Mesothelial cell of epicardium (in vitro differentiated cells): ENCODE results near the gene COL23A1. TPM values are rescaled to one million over a fixed set of nuclear protein-coding genes. Genes with fewer than 3 reads are reported as not detected.
A peak's percentile ranks its signal among the peaks of the same experiment; 100 is the strongest.

ENCODE experiments used
- DNase-seq, 2 experiments: peaks; one replicate each; pipeline ENCODE4 v3.0.0; 2021; ENCODE audit warnings: low spot score in 2 of 2; ENCODE audit not compliant: unreplicated experiment in 2 of 2
- H3K27ac Mint-ChIP-seq: 2 replicates; pipeline ENCODE4 v1.8.0; 2021; ENCODE audit warnings: mixed read lengths
- H3K27me3 Mint-ChIP-seq: 2 replicates; pipeline ENCODE4 v1.8.0; 2021; ENCODE audit warnings: low read depth, mixed read lengths
- H3K36me3 Mint-ChIP-seq: 2 replicates; pipeline ENCODE4 v1.8.0; 2021; ENCODE audit warnings: mixed read lengths
- H3K4me1 Mint-ChIP-seq: 2 replicates; pipeline ENCODE4 v1.8.0; 2021; ENCODE audit warnings: mixed read lengths
- H3K4me3 Mint-ChIP-seq: 2 replicates; pipeline ENCODE4 v1.8.0; 2021; ENCODE audit warnings: mild to moderate bottlenecking, moderate library complexity, mixed read lengths
- H3K9me3 Mint-ChIP-seq: 2 replicates; pipeline ENCODE4 v1.8.0; 2021; ENCODE audit warnings: mixed read lengths
- total RNA-seq: library from RNA; stranded (reverse); gene quantifications from 3 replicates; pipeline ENCODE4 v1.2.1, GENCODE V29; 2021
- TF ChIP-seq, protein P1 (sequence below): fragments of 200-600 bp; sonication (generic); IDR thresholded peaks from one replicate; pipeline ENCODE4 v1.5.0; 2021; ENCODE audit warnings: antibody characterized with exemption; ENCODE audit not compliant: unreplicated experiment

COL23A1 gene
- total RNA-seq, 1 donor from 2014 or later, result 13.6 TPM

DNA sequence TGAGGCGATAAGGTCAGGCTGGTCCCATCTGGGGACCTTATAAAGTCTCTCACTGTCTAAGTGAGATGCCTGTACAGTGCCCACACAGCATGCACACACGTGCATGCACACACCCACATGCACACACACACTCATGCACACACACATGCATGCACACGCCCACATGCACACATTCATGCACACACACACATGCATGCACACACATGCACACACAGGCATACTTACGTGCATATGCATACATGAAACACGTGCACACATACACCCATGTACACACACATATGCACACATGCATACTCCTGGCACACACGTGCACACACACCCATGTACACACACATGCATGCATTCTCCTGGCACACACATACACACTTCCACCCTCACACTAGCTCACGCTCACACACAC, 12.2 kb downstream of the COL23A1 start:
- H3K4me3 Mint-ChIP-seq, result peak overlapping the region; percentile 11
- H3K36me3 Mint-ChIP-seq, result peaks cover under 1% of the 10 kb centered on the region
- peaks cover 6% of the 10 kb centered on the region for H3K4me1 Mint-ChIP-seq
- no peak for DNase-seq
- peaks cover 67% of the 10 kb centered on the region for H3K27me3 Mint-ChIP-seq
- no peak overlapping the region for H3K27ac Mint-ChIP-seq
- TF ChIP-seq, protein P1, sequence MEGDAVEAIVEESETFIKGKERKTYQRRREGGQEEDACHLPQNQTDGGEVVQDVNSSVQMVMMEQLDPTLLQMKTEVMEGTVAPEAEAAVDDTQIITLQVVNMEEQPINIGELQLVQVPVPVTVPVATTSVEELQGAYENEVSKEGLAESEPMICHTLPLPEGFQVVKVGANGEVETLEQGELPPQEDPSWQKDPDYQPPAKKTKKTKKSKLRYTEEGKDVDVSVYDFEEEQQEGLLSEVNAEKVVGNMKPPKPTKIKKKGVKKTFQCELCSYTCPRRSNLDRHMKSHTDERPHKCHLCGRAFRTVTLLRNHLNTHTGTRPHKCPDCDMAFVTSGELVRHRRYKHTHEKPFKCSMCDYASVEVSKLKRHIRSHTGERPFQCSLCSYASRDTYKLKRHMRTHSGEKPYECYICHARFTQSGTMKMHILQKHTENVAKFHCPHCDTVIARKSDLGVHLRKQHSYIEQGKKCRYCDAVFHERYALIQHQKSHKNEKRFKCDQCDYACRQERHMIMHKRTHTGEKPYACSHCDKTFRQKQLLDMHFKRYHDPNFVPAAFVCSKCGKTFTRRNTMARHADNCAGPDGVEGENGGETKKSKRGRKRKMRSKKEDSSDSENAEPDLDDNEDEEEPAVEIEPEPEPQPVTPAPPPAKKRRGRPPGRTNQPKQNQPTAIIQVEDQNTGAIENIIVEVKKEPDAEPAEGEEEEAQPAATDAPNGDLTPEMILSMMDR, result no peak
- H3K9me3 Mint-ChIP-seq, result peaks cover 1% of the 10 kb centered on the region

DNA sequence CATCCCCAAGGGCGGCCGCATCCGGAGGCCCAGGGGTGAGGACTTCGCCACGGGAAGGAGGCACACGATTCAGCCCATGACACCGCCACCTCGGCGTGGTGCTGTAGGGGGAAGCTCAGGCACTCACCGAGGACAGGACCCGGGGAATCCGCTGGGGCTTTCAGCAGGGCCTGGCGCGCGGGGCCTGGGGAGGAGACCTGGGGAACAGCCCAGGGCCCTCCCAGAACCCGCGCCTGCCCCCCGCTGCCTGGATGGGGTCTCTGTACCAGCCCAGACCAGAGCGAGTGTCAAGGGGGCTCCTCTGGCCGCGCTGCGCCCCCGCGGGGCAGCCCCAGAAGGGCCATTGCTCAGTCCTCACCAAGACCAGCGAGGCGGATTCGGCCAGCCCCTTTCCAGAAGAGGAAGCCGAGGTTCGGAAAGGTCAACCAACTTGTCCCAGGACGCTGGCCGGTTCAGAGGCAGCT, 12.8 kb downstream of the COL23A1 start:
- H3K27me3 Mint-ChIP-seq, result peaks cover 69% of the 10 kb centered on the region
- H3K4me3 Mint-ChIP-seq, result peak overlapping the region; percentile 73
- peak in 1 of 2 experiments; percentile 43 for DNase-seq
- peaks cover 4% of the 10 kb centered on the region for H3K36me3 Mint-ChIP-seq
- peaks cover 5% of the 10 kb centered on the region for H3K9me3 Mint-ChIP-seq
- H3K27ac Mint-ChIP-seq, result peak overlapping the region; percentile 72
- H3K4me1 Mint-ChIP-seq, result peaks cover 6% of the 10 kb centered on the region
- TF ChIP-seq, protein P1, result no peak

DNA sequence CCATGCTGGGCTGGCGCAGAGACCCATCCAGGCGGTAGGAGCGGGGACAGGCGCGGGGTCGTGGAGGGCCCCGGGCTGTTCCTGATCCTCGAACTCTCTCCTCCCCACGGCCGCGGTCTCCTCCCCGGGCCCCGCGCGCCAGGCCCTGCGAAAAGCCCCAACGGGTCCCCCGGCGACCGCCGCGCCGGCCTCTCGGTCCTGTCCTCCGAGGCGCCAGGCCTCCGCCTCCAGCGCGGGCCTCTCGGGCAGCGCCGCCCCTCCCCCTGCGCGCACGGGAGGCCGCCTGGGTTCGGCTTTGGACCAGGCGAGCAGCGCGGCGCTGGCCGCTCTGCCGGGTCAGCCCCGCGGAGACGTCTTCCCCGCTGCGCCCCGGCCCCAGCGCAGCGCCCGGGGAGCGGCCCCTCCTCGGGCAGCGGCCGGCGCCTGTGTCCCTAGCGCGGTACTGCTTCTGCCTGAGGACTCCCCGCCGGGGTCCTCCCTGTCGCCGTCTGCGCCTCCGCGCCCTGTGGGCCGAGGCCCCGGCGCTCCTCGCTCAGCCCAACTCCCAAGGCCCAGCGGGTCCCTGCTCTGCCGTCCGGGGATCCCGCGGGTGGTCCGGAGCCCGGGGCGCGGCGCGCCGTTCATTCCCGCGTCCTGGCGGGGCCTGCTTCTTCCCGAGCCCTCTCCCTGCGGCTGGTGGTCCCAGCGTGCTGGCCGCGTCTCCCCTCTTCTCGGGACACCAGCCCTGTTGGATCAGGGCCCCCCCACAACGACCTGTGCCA, 13.4 kb downstream of the COL23A1 start:
- peaks cover 68% of the 10 kb centered on the region for H3K27me3 Mint-ChIP-seq
- peak overlapping the region; percentile 72 for H3K27ac Mint-ChIP-seq
- peaks cover 5% of the 10 kb centered on the region for H3K4me1 Mint-ChIP-seq
- H3K9me3 Mint-ChIP-seq, result peaks cover 11% of the 10 kb centered on the region
- DNase-seq, result peak; percentile 37 to 56
- peaks cover 7% of the 10 kb centered on the region for H3K36me3 Mint-ChIP-seq
- peak overlapping the region; percentile 73 for H3K4me3 Mint-ChIP-seq
- TF ChIP-seq, protein P1, result no peak

DNA sequence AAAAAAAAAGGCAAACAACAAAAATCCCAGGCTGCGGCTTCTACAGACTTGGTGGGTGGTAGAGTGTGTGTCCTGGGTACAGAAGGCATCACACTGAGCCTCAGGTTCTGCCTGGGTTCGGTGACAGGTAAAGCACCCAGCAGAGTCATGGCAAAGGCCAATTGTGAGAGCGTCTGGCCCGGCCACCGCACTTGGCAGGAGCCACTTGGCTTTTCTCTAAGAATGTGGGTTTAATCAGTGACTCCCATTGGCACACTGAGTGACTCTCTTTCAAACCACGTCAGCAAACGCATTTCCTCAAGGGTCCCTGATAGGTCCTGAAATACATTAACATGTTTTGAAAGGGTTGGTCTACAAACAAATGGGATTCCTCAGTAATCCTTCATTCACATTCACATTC, 17.0 kb downstream of the COL23A1 start:
- peaks cover 2% of the 10 kb centered on the region for H3K4me1 Mint-ChIP-seq
- H3K36me3 Mint-ChIP-seq, result peaks cover 7% of the 10 kb centered on the region
- no peak for DNase-seq
- no peak overlapping the region for H3K4me3 Mint-ChIP-seq
- no peak overlapping the region for H3K27ac Mint-ChIP-seq
- H3K9me3 Mint-ChIP-seq, result peaks cover 11% of the 10 kb centered on the region
- TF ChIP-seq, protein P1, result no peak
- peaks cover 42% of the 10 kb centered on the region for H3K27me3 Mint-ChIP-seq

DNA sequence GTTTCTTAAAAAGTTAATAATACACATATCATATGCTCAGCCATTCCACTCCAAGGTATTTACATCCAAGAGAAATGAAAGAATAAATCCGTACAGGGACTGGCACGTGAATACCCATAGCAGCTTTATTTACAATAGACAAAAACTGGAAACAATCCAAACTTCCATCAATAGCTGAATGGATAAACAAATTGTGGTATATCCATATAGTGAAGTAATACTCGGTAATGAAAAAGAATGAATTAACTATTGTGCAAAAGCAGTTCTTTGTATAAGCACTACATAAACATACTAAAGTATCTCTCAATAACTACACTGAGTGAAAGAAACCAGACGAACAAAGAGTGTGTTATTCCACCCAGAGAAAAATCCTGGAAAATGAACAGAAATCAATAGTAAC, 17.6 kb downstream of the COL23A1 start:
- H3K9me3 Mint-ChIP-seq, result peaks cover 11% of the 10 kb centered on the region
- peaks cover 2% of the 10 kb centered on the region for H3K4me1 Mint-ChIP-seq
- TF ChIP-seq, protein P1, result no peak
- H3K36me3 Mint-ChIP-seq, result peaks cover 7% of the 10 kb centered on the region
- no peak overlapping the region for H3K4me3 Mint-ChIP-seq
- H3K27ac Mint-ChIP-seq, result no peak overlapping the region
- no peak for DNase-seq
- H3K27me3 Mint-ChIP-seq, result peaks cover 36% of the 10 kb centered on the region
